GM12874 (cell line): ENCODE results near the gene SLCO4A1.

Experiments used
- TF ChIP-seq, protein P1 (sequence below): IDR thresholded peaks from 2 replicates; pipeline ENCODE4 v1.5.1; 2011; ENCODE audit warnings: low read depth, mild to moderate bottlenecking, control low read depth, low read length, moderate library complexity; ENCODE audit not compliant: insufficient read depth

Gene SLCO4A1

DNA sequence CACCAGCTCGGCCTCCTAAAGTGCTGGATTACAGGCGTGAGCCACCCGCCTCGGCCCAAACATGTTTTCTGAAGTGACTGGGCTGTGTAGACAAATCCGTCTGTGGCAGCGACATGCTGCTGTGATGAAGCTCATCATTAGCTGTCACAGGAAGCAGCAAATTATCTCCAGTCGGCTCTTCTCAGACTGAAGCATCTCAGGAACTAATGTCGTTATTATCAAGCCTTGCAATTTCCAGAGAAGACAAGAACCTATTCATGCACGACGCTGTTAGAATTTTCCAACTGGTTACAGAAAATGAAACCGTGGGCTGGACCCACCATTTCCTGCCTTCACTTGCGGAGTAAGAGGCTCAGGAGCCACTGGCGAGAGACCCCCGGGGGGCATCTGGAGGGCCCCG is 49.2 kb downstream of the SLCO4A1 start:
- TF ChIP-seq, protein P1, sequence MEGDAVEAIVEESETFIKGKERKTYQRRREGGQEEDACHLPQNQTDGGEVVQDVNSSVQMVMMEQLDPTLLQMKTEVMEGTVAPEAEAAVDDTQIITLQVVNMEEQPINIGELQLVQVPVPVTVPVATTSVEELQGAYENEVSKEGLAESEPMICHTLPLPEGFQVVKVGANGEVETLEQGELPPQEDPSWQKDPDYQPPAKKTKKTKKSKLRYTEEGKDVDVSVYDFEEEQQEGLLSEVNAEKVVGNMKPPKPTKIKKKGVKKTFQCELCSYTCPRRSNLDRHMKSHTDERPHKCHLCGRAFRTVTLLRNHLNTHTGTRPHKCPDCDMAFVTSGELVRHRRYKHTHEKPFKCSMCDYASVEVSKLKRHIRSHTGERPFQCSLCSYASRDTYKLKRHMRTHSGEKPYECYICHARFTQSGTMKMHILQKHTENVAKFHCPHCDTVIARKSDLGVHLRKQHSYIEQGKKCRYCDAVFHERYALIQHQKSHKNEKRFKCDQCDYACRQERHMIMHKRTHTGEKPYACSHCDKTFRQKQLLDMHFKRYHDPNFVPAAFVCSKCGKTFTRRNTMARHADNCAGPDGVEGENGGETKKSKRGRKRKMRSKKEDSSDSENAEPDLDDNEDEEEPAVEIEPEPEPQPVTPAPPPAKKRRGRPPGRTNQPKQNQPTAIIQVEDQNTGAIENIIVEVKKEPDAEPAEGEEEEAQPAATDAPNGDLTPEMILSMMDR, result no peak

DNA sequence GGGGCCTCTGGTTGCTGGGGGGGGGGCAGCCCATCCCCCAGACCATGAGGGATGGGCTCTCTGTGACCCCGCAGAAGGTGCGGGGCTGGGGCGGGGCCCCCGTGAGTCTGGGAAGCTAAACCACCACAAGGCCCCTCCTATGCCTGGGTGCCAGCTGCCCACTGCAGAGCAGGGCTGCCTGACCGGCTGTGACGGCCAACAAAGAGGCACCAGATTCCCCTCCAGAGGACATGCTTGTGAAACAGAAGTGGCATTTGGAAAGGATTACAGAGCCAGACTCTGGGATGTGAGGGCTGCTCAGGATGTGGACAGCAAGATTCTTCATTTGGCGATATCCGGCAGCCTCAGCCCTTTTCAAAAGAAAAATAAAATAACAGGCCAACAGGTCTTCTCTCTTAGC is 49.9 kb downstream of the SLCO4A1 start:
- TF ChIP-seq, protein P1, result no peak

DNA sequence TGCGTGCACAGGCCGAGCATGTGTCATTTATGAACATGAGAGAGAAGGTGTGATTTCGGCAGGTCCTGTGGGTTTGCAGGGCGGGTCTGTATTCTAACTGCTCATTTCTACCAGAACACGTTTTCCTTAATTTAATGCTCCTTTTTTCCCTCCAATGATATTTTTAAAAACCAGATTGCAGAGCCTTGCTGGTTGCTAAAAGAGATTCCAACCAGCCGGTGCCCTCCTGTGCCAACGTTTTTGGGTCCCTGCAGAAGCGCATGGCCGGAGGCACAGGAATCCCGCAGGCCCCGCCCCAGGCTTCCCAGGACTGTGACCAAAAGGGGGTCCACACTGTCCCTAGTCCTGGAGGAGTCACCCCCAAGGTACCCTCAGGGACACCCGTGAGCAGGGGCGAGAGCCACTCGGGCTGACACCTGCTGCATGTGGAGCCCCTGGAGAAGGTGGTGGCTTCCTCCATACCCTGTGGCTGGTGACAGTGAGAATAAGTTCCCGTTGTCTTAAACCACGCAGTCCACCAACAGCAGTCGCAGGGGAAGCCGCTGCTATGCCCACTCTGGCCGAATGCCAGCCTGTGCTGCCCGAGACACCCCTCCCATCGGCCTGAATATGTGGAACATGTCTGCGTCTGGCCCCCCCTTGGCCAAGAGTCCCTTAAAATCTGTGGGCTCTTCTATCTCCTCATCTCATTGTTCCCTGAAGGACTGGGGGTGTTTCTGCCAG is 50.7 kb downstream of the SLCO4A1 start:
- TF ChIP-seq, protein P1, result no peak

DNA sequence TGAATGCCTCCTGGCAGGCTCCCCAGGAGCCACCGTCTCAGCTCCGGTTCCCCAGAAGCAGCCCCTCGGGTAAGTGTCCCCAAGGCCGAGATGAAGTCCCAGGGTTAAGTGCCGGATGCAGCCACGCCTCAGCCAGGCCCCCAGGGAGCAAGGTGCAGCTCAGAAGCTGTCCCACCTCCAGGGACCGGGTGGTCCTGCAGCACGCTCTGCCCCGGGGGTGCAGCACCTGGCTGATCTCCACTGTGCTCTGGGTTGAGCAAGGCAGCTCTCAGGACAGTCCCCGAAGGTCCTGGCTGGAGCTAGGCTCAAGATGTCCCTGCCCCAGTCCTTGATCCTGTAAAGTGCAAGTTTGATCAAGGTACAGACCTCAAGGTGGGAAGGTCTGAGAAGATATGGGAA is 51.2 kb downstream of the SLCO4A1 start:
- TF ChIP-seq, protein P1, result no peak

DNA sequence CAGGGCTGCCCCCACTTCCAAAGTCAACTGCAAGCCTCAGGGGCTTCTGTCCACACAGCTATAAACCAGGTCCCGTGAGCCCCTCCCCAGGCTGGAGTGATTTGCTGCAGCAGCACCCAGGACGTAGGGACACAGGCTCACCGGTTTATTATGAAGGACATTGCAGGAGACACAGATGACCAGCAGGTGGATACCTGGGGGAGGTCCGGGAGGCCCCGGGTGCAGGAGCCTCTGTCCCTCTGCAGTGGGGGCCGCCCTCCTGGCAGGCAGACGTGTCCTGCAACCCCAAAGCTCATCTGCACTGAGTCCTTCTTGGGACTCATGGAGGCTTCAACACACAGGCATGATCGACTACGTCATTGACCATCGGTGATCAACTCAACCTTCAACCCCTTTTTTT is 51.8 kb downstream of the SLCO4A1 start:
- TF ChIP-seq, protein P1, result no peak

DNA sequence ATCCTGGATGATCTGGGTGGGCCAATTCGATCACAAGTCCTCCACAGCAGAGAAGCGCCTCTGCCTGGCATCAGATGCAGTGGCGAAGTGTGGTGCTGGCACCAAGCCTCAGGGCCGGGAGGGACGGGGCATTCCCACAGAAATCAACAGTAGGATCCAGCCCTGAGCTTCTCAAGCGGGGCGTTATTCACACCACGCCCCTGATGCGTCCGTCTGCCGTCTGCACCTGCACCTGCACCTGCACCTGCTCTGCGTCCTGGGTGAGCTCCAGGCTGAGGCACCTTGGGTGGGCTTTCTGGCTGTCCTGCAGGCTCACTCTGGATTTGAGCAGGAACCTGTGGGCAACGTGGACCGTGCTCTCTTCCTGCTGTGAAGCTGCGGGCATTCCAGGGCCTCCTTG is 52.6 kb downstream of the SLCO4A1 start:
- TF ChIP-seq, protein P1, result no peak

DNA sequence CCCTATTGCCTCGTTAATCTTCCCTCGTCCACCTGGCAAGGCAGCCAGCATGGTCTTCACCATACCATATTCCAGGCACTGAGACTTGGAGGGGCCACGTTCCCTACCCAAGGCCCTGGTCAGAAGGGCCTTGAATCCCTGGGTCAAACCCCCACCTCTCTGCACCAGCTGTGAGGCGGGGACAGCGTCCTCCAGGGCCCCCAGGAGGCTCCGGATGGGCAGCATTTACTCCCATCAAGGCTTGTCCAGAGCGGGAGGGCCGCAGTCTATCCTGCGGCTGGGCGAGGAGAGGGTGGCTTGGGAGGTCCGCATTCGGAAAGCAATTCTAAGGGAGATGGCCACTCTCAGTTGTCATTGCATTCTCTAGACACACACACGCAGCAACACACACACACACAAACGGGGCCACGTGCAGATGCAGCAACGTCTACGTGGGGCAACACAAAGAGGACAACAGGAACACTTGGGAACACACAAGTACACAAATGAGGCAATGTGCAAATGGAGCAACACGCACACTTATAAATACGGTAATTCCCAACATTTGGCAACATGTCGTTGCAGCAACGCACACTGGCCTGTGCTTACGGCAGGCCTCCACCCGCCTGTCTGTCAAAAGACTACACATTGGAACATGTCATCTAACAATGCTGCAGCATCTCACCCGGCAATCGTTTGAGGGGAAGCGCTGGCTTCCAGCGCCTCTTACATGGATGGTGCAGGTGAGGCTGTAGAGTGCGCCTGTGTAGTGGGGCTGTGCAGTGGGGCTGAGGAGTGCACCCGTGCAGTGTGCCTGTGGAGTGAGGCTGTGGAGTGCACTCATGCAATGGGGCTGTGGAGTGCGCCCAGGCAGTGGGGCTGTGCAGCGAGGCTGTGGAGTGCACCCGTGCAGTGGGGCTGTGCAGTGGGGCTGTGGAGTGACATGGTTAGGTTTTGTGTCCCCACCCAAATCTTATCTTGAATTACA is 53.4 kb downstream of the SLCO4A1 start:
- TF ChIP-seq, protein P1, result no peak
